H1 (cell line): ENCODE results near the gene RHOBTB1. TPM values are rescaled to one million over a fixed set of nuclear protein-coding genes. Genes with fewer than 3 reads are reported as not detected.

Experiments used
- CTCF ChIA-PET: fragments of 300-600 bp; sonication (Branson Sonifier 250); formaldehyde crosslinking; loops from one replicate; lab custom pipeline; 2021; ENCODE audit not compliant: partially characterized antibody; lab: Charles Lee
- POLR2A ChIA-PET: fragments of 300-600 bp; sonication (Branson Sonifier 250); formaldehyde crosslinking; loops from one replicate; lab custom pipeline; 2021; ENCODE audit warnings: inconsistent platforms; ENCODE audit not compliant: partially characterized antibody; lab: Charles Lee
- DNase-seq, 2 experiments: peaks; one replicate each; pipeline versions ENCODE4 v3.0.0 to v3.0.0-alpha.2; 2010 to 2022; ENCODE audit warnings: low spot score in 2 of 2, low read depth in 1 of 2, mixed read lengths in 1 of 2
- FAIRE-seq: peaks from 2 replicates; lab custom pipeline; 2011; peaks lifted over from hg19 to GRCh38; lab: Jason Lieb, UNC
- H2AFZ ChIP-seq: 2 replicates; pipeline ENCODE4 v1.8.1; 2012; ENCODE audit warnings: low read length, inconsistent platforms
- H2AK5ac ChIP-seq: 2 replicates; pipeline ENCODE4 v1.6.1; 2013; ENCODE audit warnings: low read depth, low read length
- H2BK120ac ChIP-seq: replicated peaks from 2 replicates; pipeline ENCODE3; 2013; ENCODE audit warnings: low read depth, low read length, inconsistent platforms
- H2BK12ac ChIP-seq: 2 replicates; pipeline ENCODE4 v1.6.1; 2013; ENCODE audit warnings: low read depth, low read length
- H2BK15ac ChIP-seq: 2 replicates; pipeline ENCODE4 v1.6.1; 2013; ENCODE audit warnings: low read length
- H2BK20ac ChIP-seq: 2 replicates; pipeline ENCODE4 v1.6.1; 2013; ENCODE audit warnings: low read length
- H2BK5ac ChIP-seq: 2 replicates; pipeline ENCODE4 v1.6.1; 2013; ENCODE audit warnings: low read depth, low read length
- H3K14ac ChIP-seq: 2 replicates; pipeline ENCODE4 v1.6.1; 2013; ENCODE audit warnings: inconsistent platforms; ENCODE audit not compliant: insufficient read length
- H3K18ac ChIP-seq: 2 replicates; pipeline ENCODE4 v1.6.1; 2013; ENCODE audit warnings: low read length; ENCODE audit errors: extremely low read depth
- H3K23ac ChIP-seq: 2 replicates; pipeline ENCODE4 v1.6.1; 2013; ENCODE audit warnings: inconsistent platforms; ENCODE audit not compliant: insufficient read length
- H3K23me2 ChIP-seq: 2 replicates; pipeline ENCODE4 v1.6.1; 2013; ENCODE audit warnings: low read depth, low read length
- H3K27ac ChIP-seq: 2 replicates; pipeline ENCODE4 v1.6.1; 2011; ENCODE audit warnings: low read depth, low read length, inconsistent platforms
- H3K27me3 ChIP-seq, 4 experiments: replicated peaks in 1 of 4; 1 replicate in 1 of 4; 2 replicates in 3 of 4; pipeline versions ENCODE4 v1.6.1 to v1.8.1; 2011 to 2013; ENCODE audit warnings: low read length in 3 of 4, mild to moderate bottlenecking in 3 of 4, inconsistent platforms in 2 of 4, mixed read lengths in 2 of 4, moderate library complexity in 1 of 4; ENCODE audit not compliant: control insufficient read depth in 3 of 4, insufficient read depth in 3 of 4; ENCODE audit errors: extremely low read depth in 1 of 4
- H3K36me3 ChIP-seq, 4 experiments: 2 replicates each; pipeline versions ENCODE4 v1.6.1 to v1.8.1; 2011 to 2013; ENCODE audit warnings: mild to moderate bottlenecking in 4 of 4, low read length in 3 of 4, moderate library complexity in 2 of 4, control low read depth in 1 of 4, inconsistent platforms in 1 of 4; ENCODE audit not compliant: insufficient read depth in 4 of 4, control insufficient read depth in 2 of 4
- H3K4ac ChIP-seq: replicated peaks from 2 replicates; pipeline ENCODE3; 2013; ENCODE audit warnings: low read length, low read depth, mixed read lengths, inconsistent platforms; ENCODE audit not compliant: insufficient read length
- H3K4me1 ChIP-seq, 4 experiments: replicated peaks in 1 of 4; 1 replicate in 1 of 4; 2 replicates in 3 of 4; pipeline versions ENCODE4 v1.6.1 to v1.8.1; 2011 to 2013; ENCODE audit warnings: low read length in 3 of 4, inconsistent platforms in 2 of 4, mixed read lengths in 1 of 4; ENCODE audit not compliant: insufficient read depth in 4 of 4, control insufficient read depth in 3 of 4
- H3K4me2 ChIP-seq, 2 experiments: 2 replicates each; pipeline versions ENCODE4 v1.6.1 to v1.8.1; 2011 to 2013; ENCODE audit warnings: low read depth in 2 of 2, low read length in 2 of 2, control low read depth in 1 of 2, inconsistent platforms in 1 of 2, mild to moderate bottlenecking in 1 of 2; ENCODE audit not compliant: insufficient read depth in 1 of 2
- H3K4me3 ChIP-seq, 4 experiments: fragments of 200-600, 300-600 bp in 1 of 4; sonication (generic), shearing (Covaris generic), sonication (Bioruptor Twin) in 1 of 4; 2 replicates each; pipeline versions ENCODE4 v1.5.1 to v1.8.1; 2011 to 2016; ENCODE audit warnings: low read length in 4 of 4, low read depth in 3 of 4, control low read depth in 2 of 4, inconsistent platforms in 2 of 4, mild to moderate bottlenecking in 2 of 4, mixed read lengths in 1 of 4, moderate library complexity in 1 of 4; ENCODE audit not compliant: insufficient read depth in 2 of 4; ENCODE audit errors: extremely low read depth in 1 of 4
- H3K56ac ChIP-seq: replicated peaks from 2 replicates; pipeline ENCODE3; 2013; ENCODE audit warnings: low read depth, mild to moderate bottlenecking, mixed read lengths, low read length, inconsistent platforms; ENCODE audit not compliant: insufficient read length
- H3K79me1 ChIP-seq: 2 replicates; pipeline ENCODE4 v1.6.1; 2013; ENCODE audit warnings: low read depth, low read length, control low read depth
- H3K79me2 ChIP-seq, 2 experiments: 2 replicates each; pipeline versions ENCODE4 v1.6.1 to v1.8.1; 2012 to 2013; ENCODE audit warnings: low read length in 2 of 2, mild to moderate bottlenecking in 2 of 2, inconsistent platforms in 1 of 2; ENCODE audit not compliant: insufficient read depth in 2 of 2, control insufficient read depth in 1 of 2
- H3K9ac ChIP-seq, 4 experiments: replicated peaks in 1 of 4; 1 replicate in 1 of 4; 2 replicates in 3 of 4; pipeline versions ENCODE4 v1.6.1 to v1.8.1; 2011 to 2013; ENCODE audit warnings: low read depth in 3 of 4, low read length in 3 of 4, control low read depth in 2 of 4, mild to moderate bottlenecking in 2 of 4, moderate library complexity in 2 of 4, inconsistent platforms in 1 of 4; ENCODE audit errors: extremely low read depth in 1 of 4
- H3K9me3 ChIP-seq, 2 experiments: 2 replicates each; pipeline versions ENCODE4 v1.6.1 to v1.8.1; 2012 to 2013; ENCODE audit warnings: mild to moderate bottlenecking in 2 of 2, moderate library complexity in 2 of 2, control low read depth in 1 of 2, inconsistent platforms in 1 of 2, low read depth in 1 of 2, low read length in 1 of 2, mixed read lengths in 1 of 2; ENCODE audit not compliant: insufficient read depth in 2 of 2
- H4K20me1 ChIP-seq, 2 experiments: replicated peaks in 1 of 2; 2 replicates each; pipeline versions ENCODE3 to v1.8.1; 2011 to 2013; ENCODE audit warnings: inconsistent platforms in 2 of 2, low read length in 2 of 2, mild to moderate bottlenecking in 1 of 2; ENCODE audit not compliant: insufficient read depth in 2 of 2, control insufficient read depth in 1 of 2
- H4K5ac ChIP-seq: 2 replicates; pipeline ENCODE4 v1.6.1; 2013; ENCODE audit warnings: low read length, low read depth, mixed read lengths, inconsistent platforms; ENCODE audit not compliant: insufficient read length
- H4K8ac ChIP-seq: 2 replicates; pipeline ENCODE4 v1.8.0; 2013; ENCODE audit warnings: mild to moderate bottlenecking, moderate library complexity, low read length, inconsistent platforms; ENCODE audit not compliant: insufficient read depth; ENCODE audit errors: extremely low read depth
- H4K91ac ChIP-seq: replicated peaks from 2 replicates; pipeline ENCODE3; 2013; ENCODE audit warnings: low read length, mixed read lengths, inconsistent platforms; ENCODE audit not compliant: insufficient read length
- BACH1 ChIP-seq: IDR thresholded peaks from 2 replicates; pipeline ENCODE4 v1.6.1; 2012; ENCODE audit warnings: low read length, improper control_type of control experiment
- CHD2 ChIP-seq: IDR thresholded peaks from 2 replicates; pipeline ENCODE4 v1.6.1; 2012; ENCODE audit warnings: low read length, improper control_type of control experiment
- JUN ChIP-seq: IDR thresholded peaks from 2 replicates; pipeline ENCODE4 v1.6.1; 2011; ENCODE audit warnings: low read depth, mild to moderate bottlenecking, improper control_type of control experiment, low read length
- NRF1 ChIP-seq: IDR thresholded peaks from 2 replicates; pipeline ENCODE4 v1.6.1; 2011; ENCODE audit warnings: mild to moderate bottlenecking, low read depth, low read length, improper control_type of control experiment
- RXRA ChIP-seq: IDR thresholded peaks from 2 replicates; pipeline ENCODE4 v1.6.1; 2011; ENCODE audit warnings: low read depth, mild to moderate bottlenecking, low read length, moderate library complexity; ENCODE audit not compliant: insufficient read depth
- SAP30 ChIP-seq: fragments of 300-600 bp; sonication (generic); IDR thresholded peaks from 2 replicates; pipeline ENCODE4 v1.7.1; 2012; ENCODE audit warnings: low read length, moderate library complexity, mild to moderate bottlenecking, inconsistent platforms; ENCODE audit not compliant: insufficient read depth, insufficient replicate concordance
- SRF ChIP-seq: IDR thresholded peaks from 2 replicates; pipeline ENCODE4 v1.6.1; 2011; ENCODE audit warnings: mild to moderate bottlenecking, low read depth, low read length, moderate library complexity
- TAF1 ChIP-seq: IDR thresholded peaks from 2 replicates; pipeline ENCODE4 v1.6.1; 2011; ENCODE audit warnings: mild to moderate bottlenecking, low read depth, low read length
- TAF7 ChIP-seq: optimal IDR thresholded peaks from 2 replicates; pipeline ENCODE3; 2011; ENCODE audit warnings: low read depth, mild to moderate bottlenecking, inconsistent platforms, low read length, moderate library complexity, borderline replicate concordance
- TCF12 ChIP-seq: IDR thresholded peaks from 2 replicates; pipeline ENCODE4 v1.6.1; 2011; ENCODE audit warnings: low read depth, mild to moderate bottlenecking, low read length
- WGBS, 2 experiments: shearing (Covaris generic) in 1 of 2; methylation state at CpG; one replicate each; pipeline versions ENCODE4 v1.1.6 to v1.1.7; 2013 to 2015; ENCODE audit warnings: low lambda C conversion rate in 2 of 2, mixed read lengths in 2 of 2, inconsistent platforms in 1 of 2, low coverage in 1 of 2, missing lambda C conversion rate in 1 of 2; ENCODE audit not compliant: insufficient replicate concordance in 2 of 2, insufficient coverage in 1 of 2, insufficient read length in 1 of 2; ENCODE audit errors: extremely low coverage in 1 of 2, missing lambda C conversion rate in 1 of 2; 5-methylcytosine and 5-hydroxymethylcytosine counted together
- polyA plus RNA-seq, 7 experiments: library from polyadenylated mRNA; depleted of rRNA in 3 of 7; stranded (reverse) in 5 of 7; unstranded in 2 of 7; fragments of >200 nt in 5 of 7; fragments of 200-250 nt in 2 of 7; gene quantifications; 1 replicate in 5 of 7; 2 replicates in 1 of 7; 4 replicates in 1 of 7; pipeline versions ENCODE4 v1.2.1 to v1.2.3, GENCODE V29; 2011 to 2013; ENCODE audit warnings: missing spikeins in 2 of 7, mixed read lengths in 2 of 7
- total RNA-seq: library from RNA; stranded (reverse); fragmentation: NEBNext Ultra II Directional; extraction: Animal tissue kit (Norgen Biotek cat#: 25700); gene quantifications from 2 replicates; pipeline ENCODE4 v1.2.1, GENCODE V29; 2021

The RHOBTB1 gene
- total and polyA plus RNA-seq, 2 of the 8 experiments (the other 6 are each of a cell fraction or from before 2014, with no cell fraction given): 6.1 to 7.4 TPM

- H3K14ac ChIP-seq: no peak overlapping the region
- H3K4me1 ChIP-seq: peaks cover 0 to 11% (median 6%) of the 10 kb centered on the region in 4 experiments; a peak in 3 of 7 replicates
- no peaks in the 10 kb centered on the region for H3K23me2 ChIP-seq
- DNase-seq (no peak), FAIRE-seq (no peak)
- H3K79me1 ChIP-seq: no peaks in the 10 kb centered on the region
- no peak overlapping the region for H3K56ac ChIP-seq
- no peak overlapping the region for H2BK12ac ChIP-seq
- H3K4me3 ChIP-seq: no peak overlapping the region
- no peak overlapping the region for H4K8ac ChIP-seq
- CTCF ChIA-PET: interaction anchor here (0.6 to 1.9 kb wide), 9 partner anchors 8 to 1142 kb away, joined by 3 to 13 read pairs (median 4); partner anchors contain the start of gene RHOBTB1
- no peak overlapping the region for H4K5ac ChIP-seq
- H3K23ac ChIP-seq: no peak overlapping the region
- H3K36me3 ChIP-seq: no peaks in the 10 kb centered on the region
- POLR2A ChIA-PET: no interaction called here
- H2BK20ac ChIP-seq: no peak overlapping the region
- H2BK5ac ChIP-seq: 0 out of 2 replicates have a peak overlapping the region, but pooled peaks have one; percentile 12
- no peak overlapping the region; the same call in 1 of the 2 replicates for H2AFZ ChIP-seq
- H3K27ac ChIP-seq: no peak overlapping the region
- 82% methylated on average over 6 of the region's 6 CpGs; no CpG with 5 or more reads in 1 of the 2 experiments for WGBS, 2 experiments
- no peaks in the 10 kb centered on the region for H3K79me2 ChIP-seq
- no peaks in the 10 kb centered on the region for H4K20me1 ChIP-seq
- no peak overlapping the region for H3K4ac ChIP-seq
- no peaks in the 10 kb centered on the region for H3K9me3 ChIP-seq
- 0 out of 4 replicates have a peak overlapping the region, but pooled peaks of 1 of the 2 experiments have one; percentile 17 for H3K4me2 ChIP-seq
- H2AK5ac ChIP-seq: no peak overlapping the region
- no peak overlapping the region for H3K18ac ChIP-seq
- no peak overlapping the region for H2BK15ac ChIP-seq
- H3K27me3 ChIP-seq: no peaks in the 10 kb centered on the region
- no peak overlapping the region for H3K9ac ChIP-seq
- H2BK120ac ChIP-seq: no peak overlapping the region
- H4K91ac ChIP-seq: no peak overlapping the region
- no peak for TF ChIP-seq TCF12
- TF ChIP-seq SRF: no peak
- no peak for TF ChIP-seq TAF1
- no peak for TF ChIP-seq TAF7
- no peak for TF ChIP-seq RXRA
- TF ChIP-seq NRF1: no peak
- no peak for TF ChIP-seq CHD2
- TF ChIP-seq JUN: no peak
- TF ChIP-seq SAP30: no peak
- TF ChIP-seq BACH1: no peak
Observed at GRCh38 chr10:60869652-60870415, 74.2 kb downstream of the RHOBTB1 start.
